NCI-H1092 treated with DMSO at 0.1 percent for 48 hours (cell line): ENCODE data around the gene CELSR1.

Source experiments
- DNase-seq: peaks from one replicate; lab custom pipeline; 2025; lab: John Stamatoyannopoulos, UW

CELSR1 gene

DNA sequence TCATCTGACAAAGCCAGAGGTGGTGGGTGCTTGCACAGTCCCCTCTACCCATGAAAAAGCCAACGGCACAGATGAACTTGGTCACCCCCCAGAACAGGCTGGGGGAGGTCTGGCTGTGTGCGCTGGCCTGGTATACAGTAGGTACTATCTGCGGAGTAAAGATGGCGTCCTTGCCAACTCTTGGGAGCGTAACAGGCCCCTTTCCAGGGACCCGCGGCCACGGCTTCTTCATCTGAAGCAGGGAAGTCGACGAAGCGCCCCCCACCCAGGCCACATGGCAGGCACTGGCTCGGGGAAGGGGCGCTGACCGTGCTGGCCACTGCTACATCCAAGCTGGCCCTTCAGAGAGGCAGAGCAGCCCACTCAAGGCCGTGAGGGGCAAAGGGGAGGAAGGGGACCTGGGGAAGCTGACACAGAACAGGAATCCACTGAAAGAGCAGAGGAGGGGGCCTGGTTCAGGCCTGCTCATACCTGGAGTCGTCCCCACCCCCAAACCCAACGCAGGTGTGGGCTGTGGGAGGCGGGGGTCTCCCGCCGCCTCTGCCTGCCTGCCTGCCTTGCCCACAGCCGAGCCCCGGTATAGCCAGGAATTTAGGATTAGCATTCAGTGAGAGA, 75.7 kb downstream of the CELSR1 start:
- no peak for DNase-seq

- DNase-seq: no peak
These were observed 76.6 kb downstream of the CELSR1 start for GRCh38 chr22:46460857-46461256.

- DNase-seq: no peak
These were observed 77.9 kb downstream of the CELSR1 start for GRCh38 chr22:46459347-46460065.

DNA sequence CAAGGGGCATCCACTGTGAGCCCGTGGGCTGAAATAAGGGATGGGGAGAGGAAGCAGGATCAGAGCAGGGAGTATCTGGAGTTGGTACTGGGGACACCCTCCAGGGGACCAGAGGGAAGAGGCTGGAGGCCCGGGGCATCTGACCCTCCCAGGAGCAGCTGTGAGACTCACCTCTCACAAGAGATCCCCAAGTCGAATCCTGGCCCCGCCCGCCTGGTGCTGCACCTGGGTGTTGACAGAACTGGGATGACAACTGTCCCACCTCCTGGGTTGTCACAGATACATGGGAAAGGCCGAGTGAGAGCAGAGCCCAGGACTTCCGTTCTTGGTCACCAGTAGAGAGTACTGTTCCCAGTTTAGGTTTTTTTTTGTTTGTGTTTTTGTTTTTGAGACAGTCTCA, 78.9 kb downstream of the CELSR1 start:
- DNase-seq: no peak

DNA sequence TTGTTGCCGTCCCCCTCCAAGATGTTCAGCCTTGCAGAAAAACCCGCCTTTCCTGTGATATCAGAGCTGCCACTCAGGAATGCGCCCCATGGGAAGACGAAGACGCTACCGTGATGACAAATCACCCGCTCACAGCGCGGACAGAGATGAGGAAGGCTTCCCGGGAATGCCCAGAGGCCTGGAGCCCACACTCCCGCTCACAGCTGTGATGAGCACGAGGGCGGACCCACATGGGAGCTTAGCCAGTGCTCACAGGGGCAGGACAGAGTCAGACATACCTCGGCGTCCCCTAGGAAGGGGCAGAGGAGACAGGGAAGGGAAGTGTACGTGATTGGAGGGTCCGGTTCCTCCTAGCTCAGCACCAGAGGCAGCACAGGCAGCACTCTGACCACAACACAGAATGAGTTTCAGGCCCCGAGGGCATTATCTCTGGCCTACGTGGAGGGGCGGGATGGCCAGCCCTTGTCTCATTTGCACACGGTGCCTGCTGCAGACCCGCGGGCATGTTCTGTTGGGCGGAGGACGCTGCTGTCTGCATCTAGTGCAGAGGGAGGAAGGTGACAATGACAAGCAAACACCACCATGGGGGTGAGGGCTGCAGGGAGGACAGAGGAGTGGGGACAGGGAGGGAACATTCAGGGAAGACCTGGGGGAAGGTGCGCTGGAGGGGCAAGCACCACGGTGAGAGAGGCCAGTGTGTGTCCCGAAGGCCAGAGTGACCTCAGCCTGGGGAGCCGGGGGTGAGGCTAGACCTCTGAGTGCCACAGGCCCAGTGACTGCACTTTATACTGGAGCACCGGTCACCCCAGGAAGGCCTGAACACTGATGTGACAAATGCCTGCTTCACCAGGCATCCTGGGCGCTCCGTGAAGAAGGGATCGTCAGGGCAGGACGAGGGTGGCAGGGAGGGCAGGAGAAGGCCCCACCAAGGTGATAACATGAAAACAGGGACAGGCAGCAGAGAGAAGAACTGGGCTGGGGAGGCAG, 79.6 kb downstream of the CELSR1 start:
- no peak for DNase-seq

DNA sequence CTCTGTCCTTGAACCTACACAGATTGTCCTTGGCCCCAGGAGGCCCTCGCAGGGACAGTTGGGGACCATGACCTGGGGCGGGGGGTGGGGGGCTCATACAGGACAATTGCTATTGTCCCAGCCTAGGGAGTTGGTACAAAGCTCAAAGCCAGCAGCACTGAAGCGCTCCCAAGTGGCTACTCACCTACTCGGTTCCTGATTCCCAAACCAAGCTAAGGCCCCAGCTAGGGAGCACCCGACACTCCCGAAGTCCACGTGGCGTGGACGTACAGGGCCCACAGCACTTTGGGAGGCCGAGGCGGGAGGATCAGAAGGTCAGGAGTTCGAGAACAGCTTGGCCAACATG, 80.6 kb downstream of the CELSR1 start:
- DNase-seq: no peak

DNA sequence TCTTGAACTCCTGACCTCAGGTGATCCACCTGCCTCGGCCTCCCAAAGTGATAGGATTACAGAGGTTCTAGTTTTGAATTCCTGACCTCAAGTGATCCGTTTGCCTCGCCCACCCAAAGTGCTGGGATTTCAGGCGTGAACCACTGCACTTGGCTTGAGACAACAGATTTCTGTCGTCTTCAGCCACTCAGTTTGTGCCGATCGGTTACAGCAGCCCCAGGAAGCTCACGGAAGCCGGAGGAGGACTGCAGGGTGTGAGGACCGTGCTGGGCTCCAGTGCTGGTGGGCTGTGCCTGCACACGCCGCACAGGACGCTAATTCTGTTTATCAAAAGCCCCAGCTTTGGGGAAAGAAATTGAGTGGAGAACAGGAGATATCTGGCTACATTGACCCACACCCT, 82.0 kb downstream of the CELSR1 start:
- no peak for DNase-seq

GRCh38 chr22:46454504-46455269, 82.7 kb downstream of the CELSR1 start:
- DNase-seq: no peak

- DNase-seq: peak; percentile 5
These were observed 83.5 kb downstream of the CELSR1 start for GRCh38 chr22:46453829-46454503.

DNA sequence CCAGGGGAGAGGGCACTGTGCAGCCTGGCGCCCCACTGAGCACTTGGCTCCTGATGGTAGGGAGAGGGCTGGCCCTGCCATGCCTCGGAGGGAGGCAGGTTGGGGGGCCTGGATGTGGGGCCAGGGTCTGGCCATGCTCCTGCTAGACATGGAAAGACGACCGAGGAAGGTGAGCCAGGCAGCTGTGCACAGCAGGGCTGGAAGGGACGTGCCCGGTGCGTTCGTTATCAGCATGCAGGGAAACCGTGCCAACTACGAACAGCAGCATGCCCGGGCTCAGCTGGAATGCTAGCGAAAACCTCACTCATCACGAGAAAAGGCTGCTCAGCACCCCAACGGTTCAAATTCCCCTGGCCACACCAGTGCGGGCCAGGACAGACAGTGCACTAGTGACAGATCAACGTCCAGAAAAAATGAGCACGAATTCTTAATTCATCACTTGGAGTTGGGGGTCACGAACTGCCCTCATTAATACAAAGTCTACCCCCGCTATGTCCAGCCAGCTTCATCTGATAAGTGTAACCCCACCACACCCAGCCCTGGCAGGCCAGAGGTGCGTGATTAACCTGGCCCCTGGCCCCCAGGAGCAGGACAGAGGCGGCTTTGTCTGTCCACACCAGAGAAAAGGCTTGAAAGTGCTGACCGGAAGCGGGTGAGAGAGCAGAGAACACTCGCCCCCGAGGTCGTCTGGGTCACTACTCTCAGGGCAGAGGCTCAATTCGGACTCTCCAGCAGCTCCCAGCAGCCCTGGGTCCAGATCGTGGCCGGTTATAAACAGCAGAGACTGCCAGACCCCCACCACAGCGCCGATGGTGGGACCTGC, 84.2 kb downstream of the CELSR1 start:
- no peak for DNase-seq

DNA sequence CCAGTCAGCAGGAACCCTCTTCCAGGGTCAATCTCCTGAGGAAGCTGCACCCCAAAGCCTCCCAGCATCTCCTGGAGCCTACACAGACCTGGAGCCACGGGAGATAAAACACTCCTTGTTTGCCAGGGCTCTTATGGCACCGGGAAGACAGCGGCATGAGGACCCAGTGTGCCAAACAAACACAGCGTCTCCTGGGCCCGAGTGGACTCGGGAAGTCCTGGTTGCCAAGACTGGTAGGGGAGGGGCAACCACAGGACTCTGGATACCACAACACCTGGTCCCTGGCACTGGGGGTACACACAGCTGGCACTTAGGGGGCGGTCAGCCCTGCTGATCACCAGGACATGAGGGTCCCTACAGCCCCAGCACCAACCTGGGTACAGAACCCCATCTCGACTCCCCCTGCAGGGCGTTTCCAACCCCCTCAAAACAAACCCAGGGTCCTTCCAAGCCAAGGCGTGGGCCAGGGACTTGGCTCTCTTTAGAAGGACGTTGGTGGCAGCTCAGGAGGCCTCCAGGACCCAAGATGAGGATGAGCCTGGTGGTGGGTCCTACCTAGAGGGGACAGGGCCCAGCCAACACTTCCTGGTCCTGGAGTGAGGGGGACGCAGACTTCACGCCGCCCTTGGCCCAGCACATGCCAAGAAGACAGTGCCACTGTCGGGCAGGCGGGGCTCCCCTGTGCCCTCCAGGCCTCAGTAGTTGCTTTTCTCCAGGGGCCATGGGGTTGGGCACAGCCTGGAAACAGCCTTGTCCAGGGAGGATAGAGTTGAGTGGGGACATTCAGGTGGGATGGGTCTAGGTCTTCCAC, 85.0 kb downstream of the CELSR1 start:
- no peak for DNase-seq

DNA sequence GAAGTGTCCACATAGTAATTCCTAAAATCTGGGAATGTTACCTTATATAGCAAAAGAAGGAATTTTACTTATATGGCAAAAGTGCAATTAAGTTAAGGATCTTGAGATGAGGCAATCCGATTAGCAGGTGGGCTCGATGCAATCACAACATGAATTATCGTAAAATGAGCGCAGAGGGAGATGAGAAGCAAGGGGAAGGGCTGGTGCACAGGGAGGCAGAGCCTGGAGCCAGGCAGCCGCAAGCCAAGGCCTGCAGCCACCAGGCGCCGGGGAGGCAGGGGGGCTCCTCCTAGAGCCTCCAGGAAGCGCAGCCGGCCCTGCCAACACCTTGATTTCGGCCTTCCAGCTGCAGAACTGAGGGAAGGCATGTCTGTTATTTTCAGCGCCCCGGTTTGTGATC, 85.7 kb downstream of the CELSR1 start:
- no peak for DNase-seq

DNA sequence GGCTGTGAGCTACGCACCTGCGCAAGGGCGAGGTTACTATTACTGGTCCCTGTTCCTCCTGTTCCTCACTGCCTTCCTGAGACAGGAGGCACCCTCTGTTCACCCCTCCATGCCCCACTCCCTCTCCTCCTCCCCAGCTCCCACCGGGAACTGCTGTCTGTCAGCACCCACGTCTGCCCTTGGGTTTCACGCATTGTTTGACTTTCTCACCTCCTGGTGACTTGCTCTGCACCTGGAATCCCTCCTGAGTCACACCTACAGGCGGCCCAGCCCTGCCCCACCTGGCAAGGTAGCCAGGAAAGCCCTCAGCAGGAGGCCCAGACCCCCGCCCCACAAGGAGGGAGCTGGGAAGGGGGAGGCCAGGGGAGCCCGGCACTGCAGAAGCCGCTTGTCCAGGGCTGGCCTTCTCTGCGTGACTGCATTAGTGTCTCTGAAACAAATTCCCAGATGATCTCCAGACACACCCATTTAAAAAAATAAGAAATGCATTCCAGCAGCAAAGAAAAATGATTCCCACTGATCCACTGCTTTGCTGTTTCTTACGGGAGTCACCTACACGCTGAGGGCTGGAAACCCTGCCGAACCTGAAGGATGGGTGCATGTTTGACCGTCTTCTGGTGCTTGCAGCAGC, 86.4 kb downstream of the CELSR1 start:
- no peak for DNase-seq

DNA sequence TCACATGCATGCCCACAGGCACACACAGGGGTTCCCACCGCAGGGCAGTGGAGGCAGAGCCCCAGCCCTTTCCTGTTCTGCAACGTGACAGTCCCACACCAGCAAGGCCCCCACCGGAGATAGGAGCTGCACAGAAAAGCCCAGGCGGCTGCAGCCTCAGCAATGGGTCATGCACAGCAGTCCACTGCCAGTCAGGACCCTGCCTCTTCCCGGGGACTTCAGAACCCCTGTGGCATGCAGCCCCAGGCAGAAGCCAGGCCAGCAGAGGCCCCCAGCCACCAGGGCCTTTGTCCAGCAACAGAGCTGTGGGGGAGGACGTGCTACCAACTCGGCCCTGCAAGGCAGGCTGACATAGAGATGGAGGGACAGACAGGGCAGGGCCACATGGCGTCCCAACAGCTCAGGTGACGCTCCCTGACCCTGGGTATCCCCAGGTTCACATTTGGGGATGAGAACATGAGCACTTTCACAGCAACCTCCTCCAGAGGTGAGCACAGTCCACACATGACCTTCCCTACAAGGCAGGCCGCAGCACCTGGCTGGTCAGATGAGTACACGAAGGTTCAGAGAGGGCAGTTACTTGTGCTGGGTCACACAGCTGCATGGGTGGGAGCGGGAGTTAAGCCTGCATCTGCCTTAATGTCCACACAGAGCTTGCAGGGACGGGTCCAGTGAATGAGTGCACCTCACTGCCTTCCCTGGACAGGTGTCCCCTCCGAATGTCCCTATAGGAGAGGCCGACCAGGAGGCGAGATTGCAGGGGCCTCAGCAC, 87.3 kb downstream of the CELSR1 start:
- DNase-seq: no peak

DNA sequence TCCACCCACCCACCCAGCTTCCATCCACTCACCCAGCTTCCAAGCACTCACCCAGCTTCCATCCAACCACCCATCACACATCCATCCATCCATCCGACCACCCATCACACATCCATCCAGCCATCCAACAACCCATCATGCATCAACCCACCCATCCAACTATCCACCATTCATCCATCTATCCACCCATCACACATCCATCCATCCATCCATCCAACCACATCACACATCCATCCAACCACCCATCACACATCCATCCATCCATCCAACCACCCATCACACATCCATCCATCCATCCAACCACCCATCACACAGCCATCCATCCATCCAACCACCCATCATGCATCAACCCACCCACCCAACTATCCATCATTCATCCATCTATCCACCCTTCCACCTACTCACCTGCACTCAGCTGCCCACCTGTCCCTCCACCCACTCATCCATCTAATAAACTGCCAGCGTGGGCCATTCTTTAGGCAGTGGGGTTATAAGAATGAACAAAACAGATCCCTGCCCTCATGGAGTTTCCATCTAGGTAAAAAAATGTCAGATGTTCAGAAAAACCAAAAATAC, 88.2 kb downstream of the CELSR1 start:
- DNase-seq: no peak

- DNase-seq: no peak
These were observed 89.1 kb downstream of the CELSR1 start for GRCh38 chr22:46448333-46448732.

DNA sequence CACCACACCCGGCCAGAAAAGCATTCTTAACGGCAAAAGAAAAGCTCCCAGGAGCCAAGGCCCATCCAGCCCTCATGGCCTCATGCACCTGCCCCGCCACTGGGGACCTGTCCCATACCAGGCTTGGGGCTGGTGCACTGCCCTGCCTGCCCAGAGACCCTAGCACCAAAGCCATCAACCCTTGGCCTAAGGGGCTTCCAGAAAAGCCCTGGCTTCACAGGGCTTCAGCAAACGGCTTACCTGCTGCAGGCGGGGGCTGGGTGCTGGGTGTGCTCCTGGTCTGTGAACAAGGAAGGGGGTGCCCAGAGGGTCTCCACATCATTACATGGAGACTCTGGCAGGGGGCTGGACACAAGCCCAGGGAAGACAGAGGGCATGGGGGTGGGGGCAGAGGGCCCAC, 89.5 kb downstream of the CELSR1 start:
- no peak for DNase-seq

GRCh38 chr22:46446799-46447198, 90.6 kb downstream of the CELSR1 start:
- DNase-seq: peak; percentile 40
